SU-DHL-6 (cell line): ENCODE results near the gene SEMA5A.

Experiments used
- H2AFZ ChIP-seq: fragments of 200-600 bp; sonication (generic); 2 replicates; pipeline ENCODE4 v1.6.1; 2014; ENCODE audit warnings: low read depth, mild to moderate bottlenecking, moderate library complexity, mixed read lengths, antibody characterized with exemption, low read length; ENCODE audit not compliant: severe bottlenecking
- H3F3A ChIP-seq: fragments of 200-600 bp; shearing (Covaris generic); 2 replicates; pipeline ENCODE4 v1.6.0; 2016; ENCODE audit warnings: antibody characterized with exemption, mild to moderate bottlenecking; ENCODE audit not compliant: insufficient read depth
- H3K27ac ChIP-seq: fragments of 200-600 bp; sonication (generic); 2 replicates; pipeline ENCODE4 v1.5.1; 2016; ENCODE audit warnings: low read depth, mild to moderate bottlenecking, low read length, moderate library complexity, mixed read lengths
- H3K27me3 ChIP-seq: fragments of 200-600 bp; sonication (generic), shearing (Covaris generic); 2 replicates; pipeline ENCODE4 v1.6.0; 2014; ENCODE audit warnings: mild to moderate bottlenecking, low read length
- H3K36me3 ChIP-seq: fragments of 200-600 bp; sonication (generic); 2 replicates; pipeline ENCODE4 v1.6.1; 2014; ENCODE audit warnings: mild to moderate bottlenecking, low read length, mixed read lengths
- H3K4me2 ChIP-seq: fragments of 300-600, 200-600 bp; shearing (Covaris generic), sonication (generic); 2 replicates; pipeline ENCODE4 v1.6.0; 2014; ENCODE audit warnings: low read length, low read depth, mild to moderate bottlenecking; ENCODE audit not compliant: poor library complexity, severe bottlenecking
- H3K4me3 ChIP-seq: fragments of 200-600 bp; sonication (generic); 2 replicates; pipeline ENCODE4 v1.5.1; 2014; ENCODE audit warnings: antibody characterized with exemption, low read length, mild to moderate bottlenecking, mixed read lengths; ENCODE audit not compliant: insufficient read depth, poor library complexity, severe bottlenecking
- H3K79me2 ChIP-seq: fragments of 200-600 bp; sonication (generic); 2 replicates; pipeline ENCODE4 v1.6.1; 2014; ENCODE audit warnings: mild to moderate bottlenecking, low read length, moderate library complexity; ENCODE audit not compliant: insufficient read depth
- H3K9ac ChIP-seq: fragments of 200-600 bp; sonication (generic); 2 replicates; pipeline ENCODE4 v1.7.0; 2014; ENCODE audit warnings: mild to moderate bottlenecking, low read length
- H3K9me2 ChIP-seq: fragments of 200-600 bp; sonication (generic); replicated peaks from 2 replicates; pipeline ENCODE4 v1.6.1; 2014; ENCODE audit warnings: low read length; ENCODE audit not compliant: insufficient read depth
- H3K9me3 ChIP-seq: fragments of 200-600 bp; sonication (generic); 2 replicates; pipeline ENCODE4 v1.6.1; 2014; ENCODE audit warnings: low read length, mixed read lengths; ENCODE audit not compliant: insufficient read depth
- H4K20me1 ChIP-seq: fragments of 200-600 bp; sonication (generic); 2 replicates; pipeline ENCODE4 v1.6.1; 2014; ENCODE audit warnings: low read depth, mild to moderate bottlenecking, antibody characterized with exemption, low read length, moderate library complexity, mixed read lengths
- CTCF ChIP-seq: fragments of 200-600 bp; sonication (generic); IDR thresholded peaks from one replicate; pipeline ENCODE4 v1.5.1; 2017; ENCODE audit warnings: antibody characterized with exemption, mild to moderate bottlenecking, low read length, moderate library complexity; ENCODE audit not compliant: insufficient read depth, poor library complexity, severe bottlenecking
- EZH2phosphoT487 ChIP-seq: fragments of 200-600 bp; sonication (generic), shearing (Covaris generic); conservative IDR thresholded peaks from 2 replicates; pipeline ENCODE4 v1.6.1; 2018; ENCODE audit warnings: mild to moderate bottlenecking, antibody characterized with exemption, low read length, moderate library complexity, mixed read lengths

SEMA5A gene

GRCh38 chr5:9347541-9348295 lies 198.2 kb downstream of the SEMA5A start:
- no peak overlapping the region for H3K4me3 ChIP-seq
- no peak for TF ChIP-seq EZH2phosphoT487
- TF ChIP-seq CTCF: no peak
- H3K9ac ChIP-seq: no peak overlapping the region
- no peaks in the 10 kb centered on the region for H3K9me2 ChIP-seq
- no peak overlapping the region for H3K4me2 ChIP-seq
- no peaks in the 10 kb centered on the region for H3F3A ChIP-seq
- no peaks in the 10 kb centered on the region for H3K9me3 ChIP-seq
- H3K27me3 ChIP-seq: no peaks in the 10 kb centered on the region
- H3K27ac ChIP-seq: no peak overlapping the region
- H4K20me1 ChIP-seq: no peaks in the 10 kb centered on the region
- no peaks in the 10 kb centered on the region for H3K36me3 ChIP-seq
- H3K79me2 ChIP-seq: no peaks in the 10 kb centered on the region
- H2AFZ ChIP-seq: no peak overlapping the region

GRCh38 chr5:9347032-9347431 lies 198.8 kb downstream of the SEMA5A start:
- no peak overlapping the region for H3K27ac ChIP-seq
- no peaks in the 10 kb centered on the region for H3K9me3 ChIP-seq
- no peak overlapping the region for H3K4me3 ChIP-seq
- no peaks in the 10 kb centered on the region for H3F3A ChIP-seq
- no peaks in the 10 kb centered on the region for H4K20me1 ChIP-seq
- H3K4me2 ChIP-seq: no peak overlapping the region
- no peaks in the 10 kb centered on the region for H3K36me3 ChIP-seq
- H3K9ac ChIP-seq: no peak overlapping the region
- TF ChIP-seq CTCF (no peak), EZH2phosphoT487 (no peak)
- no peaks in the 10 kb centered on the region for H3K79me2 ChIP-seq
- no peaks in the 10 kb centered on the region for H3K27me3 ChIP-seq
- H3K9me2 ChIP-seq: no peaks in the 10 kb centered on the region
- no peak overlapping the region for H2AFZ ChIP-seq

GRCh38 chr5:9344751-9345240 lies 201.1 kb downstream of the SEMA5A start:
- Histone ChIP-seq H3K9ac (no peak overlapping the region), H3K27ac (no peak overlapping the region), H3K4me3 (no peak overlapping the region), H3K36me3 (no peaks in the 10 kb centered on the region), H3F3A (no peaks in the 10 kb centered on the region), H3K9me2 (no peaks in the 10 kb centered on the region), H3K9me3 (no peaks in the 10 kb centered on the region), H4K20me1 (no peaks in the 10 kb centered on the region), H3K4me2 (no peak overlapping the region), H3K27me3 (no peaks in the 10 kb centered on the region), H2AFZ (no peak overlapping the region), H3K79me2 (no peaks in the 10 kb centered on the region)
- TF ChIP-seq CTCF: no peak
